ENCODE results near the gene MGLL. TPM values are rescaled to one million over a fixed set of nuclear protein-coding genes. Genes with fewer than 3 reads are reported as not detected.

Gene MGLL
- total RNA-seq, 1 experiment from 2014 or later, result 2.0 TPM

DNA sequence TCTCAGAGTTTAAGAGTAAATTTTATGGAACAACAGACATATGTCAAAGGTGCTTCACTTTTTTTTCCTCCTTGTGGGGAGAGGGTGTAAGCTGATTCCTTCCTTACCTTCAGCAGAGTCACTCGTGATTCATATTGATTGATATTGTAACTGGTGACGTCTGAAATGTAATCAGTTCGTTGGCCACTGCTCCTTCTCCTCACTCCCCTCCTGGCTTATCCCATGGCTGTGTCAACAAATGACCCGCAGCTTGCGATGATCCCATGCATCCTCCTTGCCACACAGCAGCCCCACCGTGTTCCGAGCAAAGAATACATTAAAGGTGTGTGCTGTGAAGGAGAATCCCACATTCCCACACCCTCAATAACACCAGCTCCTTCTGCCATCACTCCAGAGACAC is 7.3 kb downstream of the MGLL start:
- DNase-seq (ENCODE audit: extremely low read depth, low read depth), result no peak

DNA sequence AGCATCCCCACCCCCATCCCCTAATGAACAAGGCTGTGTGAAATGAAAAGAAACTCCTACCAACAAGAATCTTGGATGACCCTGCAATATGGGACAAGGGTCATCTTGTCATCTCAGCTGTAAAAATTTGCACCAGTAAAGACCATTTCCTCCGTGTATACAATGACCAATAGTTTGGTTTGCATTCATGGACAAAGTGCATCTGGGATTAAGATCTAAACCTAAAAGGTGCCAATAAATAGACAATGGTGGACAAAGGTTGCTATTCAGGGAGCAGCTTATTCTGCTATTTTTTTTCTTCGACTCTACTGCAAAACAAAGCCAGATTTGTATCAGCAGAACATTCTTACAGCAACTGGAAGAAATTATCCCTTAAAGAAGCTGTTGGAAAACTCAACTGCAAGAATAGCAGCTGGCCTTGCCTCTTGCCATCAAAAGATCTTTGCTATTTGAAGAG is 8.0 kb downstream of the MGLL start:
- no peak for DNase-seq (ENCODE audit: extremely low read depth, low read depth)

DNA sequence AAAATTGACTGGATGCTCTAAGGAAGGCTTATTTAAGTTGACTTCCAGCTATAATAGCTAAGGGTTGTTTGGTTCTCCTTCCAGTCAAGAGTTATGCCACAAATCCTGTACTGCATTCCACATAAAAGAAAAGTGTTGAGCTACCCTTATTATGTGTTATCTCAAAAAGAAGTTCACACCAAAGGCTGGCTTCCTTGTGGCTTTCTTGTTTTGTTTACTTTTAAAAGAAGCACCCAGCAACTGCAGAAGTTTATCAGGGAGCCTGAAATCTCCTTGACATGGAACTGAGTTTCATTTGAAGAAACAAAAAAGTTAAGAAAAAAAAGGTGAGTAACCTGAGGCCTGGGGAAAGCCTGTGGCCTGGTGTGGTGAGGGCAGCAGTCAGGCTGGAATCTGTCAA is 10.2 kb downstream of the MGLL start:
- DNase-seq (ENCODE audit: extremely low read depth, low read depth), result no peak

DNA sequence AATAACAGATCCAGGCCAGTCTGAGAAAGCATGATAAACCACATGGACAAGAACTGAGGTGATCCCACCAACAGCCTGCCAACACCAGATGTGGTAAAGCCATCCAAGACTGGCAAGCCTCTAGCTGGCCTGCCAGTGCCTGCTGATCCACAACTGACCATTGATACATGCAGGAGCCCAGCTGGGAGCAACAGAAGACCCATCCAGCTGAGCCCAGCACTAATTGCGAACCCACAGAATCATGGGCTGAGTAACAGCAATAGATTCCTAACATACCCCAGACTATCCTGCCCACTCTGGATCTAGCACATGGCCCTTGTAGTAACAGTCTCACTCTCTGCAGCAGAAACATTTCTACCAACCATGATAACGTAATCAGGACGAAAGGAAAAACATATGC is 10.6 kb downstream of the MGLL start:
- DNase-seq (ENCODE audit: extremely low read depth, low read depth), result no peak

DNA sequence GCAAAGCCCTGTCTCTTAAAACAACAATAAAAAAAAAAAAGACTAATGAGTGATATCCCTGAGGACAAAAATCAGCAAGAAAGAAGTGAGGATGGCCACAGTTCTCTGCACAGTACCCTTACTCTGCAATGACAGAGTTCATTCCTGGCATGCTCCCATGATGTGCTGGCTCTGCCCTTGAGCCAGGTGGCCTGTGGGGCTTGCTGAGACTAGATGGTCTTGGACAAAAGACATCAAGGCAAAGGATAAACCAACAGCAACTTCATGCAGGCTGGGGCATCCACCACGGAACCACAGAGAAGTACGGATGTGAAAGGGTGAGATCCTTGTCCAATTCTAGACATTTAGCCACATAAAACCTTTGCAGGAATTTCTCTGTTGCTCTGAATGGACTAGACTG is 12.7 kb downstream of the MGLL start:
- no peak for DNase-seq (ENCODE audit: extremely low read depth, low read depth)

DNA sequence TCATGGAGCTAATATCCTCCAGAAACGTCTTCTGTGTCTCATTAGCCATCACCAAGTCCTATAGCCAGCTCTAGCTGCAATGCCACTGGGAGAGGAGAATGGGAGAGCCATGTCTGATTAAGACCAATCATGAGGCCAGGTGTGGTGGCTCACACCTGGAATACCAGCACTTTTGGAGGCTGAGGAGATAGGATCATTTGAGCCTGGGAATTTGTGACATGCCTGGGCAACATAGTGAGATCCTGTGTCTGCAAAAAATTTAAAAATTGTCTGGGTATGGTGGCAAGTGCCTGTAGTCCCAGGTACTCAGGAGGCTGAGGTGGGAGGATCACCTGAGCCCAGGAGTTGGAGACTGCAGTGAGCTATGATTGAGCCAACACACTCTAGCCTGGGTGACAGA is 13.1 kb downstream of the MGLL start:
- DNase-seq (ENCODE audit: extremely low read depth, low read depth), result no peak

DNA sequence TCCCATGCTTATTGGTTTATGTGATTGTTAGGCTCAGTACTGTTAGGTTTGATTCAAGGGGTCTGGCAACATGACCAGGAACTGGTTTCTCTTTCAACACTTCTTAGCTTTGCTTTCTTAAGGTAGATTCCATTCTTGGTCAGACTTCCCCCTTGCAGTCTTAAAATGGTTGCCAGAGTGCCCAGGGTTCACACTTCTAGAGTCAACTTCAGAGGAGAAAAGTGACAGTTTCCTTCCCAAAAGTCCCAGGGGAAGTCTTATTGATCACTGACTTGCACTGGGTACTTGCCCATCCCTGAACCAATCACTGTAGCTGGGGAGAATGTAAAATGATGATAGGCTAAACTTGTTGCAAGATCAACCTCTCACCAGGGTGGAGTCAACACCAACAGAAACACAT is 14.1 kb downstream of the MGLL start:
- DNase-seq (ENCODE audit: extremely low read depth, low read depth), result no peak

DNA sequence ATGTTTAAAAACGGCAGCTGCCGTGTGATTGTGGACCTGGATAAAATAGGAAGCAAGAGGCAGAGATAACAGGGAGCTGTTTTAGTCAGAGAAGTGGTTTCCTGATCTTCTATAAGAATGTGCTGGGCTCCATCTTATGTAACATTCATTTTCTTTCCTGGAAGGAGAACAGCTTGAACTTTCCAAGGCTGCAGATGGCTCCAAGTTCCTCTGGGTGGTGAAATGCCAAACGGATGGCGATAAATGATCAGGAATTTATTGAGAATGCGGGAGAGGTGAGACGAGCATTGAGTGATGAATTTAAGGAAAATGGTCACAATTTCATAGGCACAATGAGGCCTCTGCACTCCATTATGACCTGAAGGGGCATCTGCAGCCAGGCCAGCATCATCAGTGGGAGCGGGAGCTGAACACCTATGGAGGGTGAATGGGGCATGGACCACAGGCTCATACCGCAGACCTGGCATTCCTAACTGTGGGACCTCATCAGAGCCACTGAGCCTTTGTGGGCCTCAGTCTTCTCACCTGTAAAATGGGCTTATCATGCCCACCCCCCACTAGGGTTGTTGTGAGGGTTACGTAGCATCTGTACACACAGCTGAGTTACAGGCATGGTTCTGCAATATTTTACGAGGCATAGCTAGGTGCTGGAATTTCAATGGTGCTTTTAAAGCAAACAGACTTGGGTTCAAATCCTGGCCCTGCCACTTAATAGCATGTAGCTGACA is 17.1 kb downstream of the MGLL start:
- DNase-seq (ENCODE audit: extremely low read depth, low read depth), result no peak

DNA sequence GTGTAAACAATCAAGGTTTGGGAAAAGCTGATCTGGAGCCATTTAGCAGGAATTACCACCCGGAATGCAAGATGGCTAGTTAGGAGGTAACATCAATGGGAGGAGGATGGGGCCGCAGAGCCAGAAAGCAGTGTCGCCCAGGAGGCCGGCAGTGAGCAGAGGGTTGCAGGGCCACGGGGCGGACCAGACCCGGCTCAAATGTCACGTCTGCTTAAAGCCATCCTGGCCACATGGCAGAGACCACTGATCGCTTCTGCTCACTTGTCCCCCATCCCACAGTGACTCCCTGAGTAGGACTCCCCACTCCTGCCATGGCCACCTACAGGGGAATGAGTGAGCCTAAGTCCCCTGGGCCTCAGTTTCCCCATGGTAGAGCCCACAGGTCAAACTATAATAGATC is 18.2 kb downstream of the MGLL start:
- no peak for DNase-seq (ENCODE audit: extremely low read depth, low read depth)

DNA sequence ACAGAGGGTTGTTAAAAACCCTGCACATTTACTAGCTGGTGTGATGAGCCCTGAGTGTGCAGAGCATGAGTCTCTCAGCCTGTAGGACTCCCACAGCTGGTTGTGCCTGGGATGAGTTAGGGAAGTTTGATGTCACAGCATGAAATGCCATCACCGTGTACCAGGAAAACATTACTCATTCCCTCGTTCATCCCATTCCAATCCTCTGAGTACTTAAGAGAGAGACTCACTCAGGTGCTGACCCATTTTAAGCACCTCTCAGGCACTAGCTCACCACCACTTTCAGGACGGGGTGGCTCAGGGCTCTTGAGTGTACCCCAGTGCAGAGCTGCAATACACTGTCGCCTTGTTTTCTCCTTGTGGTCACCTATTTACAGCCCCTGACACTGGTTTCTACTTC is 18.7 kb downstream of the MGLL start:
- DNase-seq (ENCODE audit: extremely low read depth, low read depth), result no peak

DNA sequence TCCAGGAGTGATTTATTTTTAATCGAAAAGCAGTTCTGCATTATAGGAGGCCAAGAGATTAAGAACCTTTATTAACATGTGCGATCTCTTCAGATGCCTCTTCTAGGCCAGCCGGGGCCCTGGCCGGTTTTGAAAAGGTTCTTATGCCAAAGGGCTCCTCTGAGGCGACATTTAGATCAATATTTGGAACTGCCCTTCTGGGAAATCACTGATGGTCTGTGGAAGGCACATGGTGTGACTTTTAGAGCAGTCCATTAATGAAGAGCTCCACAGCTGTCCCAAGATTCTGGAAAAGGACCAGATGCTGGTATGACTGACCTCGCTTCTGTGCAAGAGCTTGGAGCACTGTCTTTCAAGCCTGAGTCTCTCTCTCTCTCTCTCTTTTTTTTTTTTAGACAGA is 19.7 kb downstream of the MGLL start:
- no peak for DNase-seq (ENCODE audit: extremely low read depth, low read depth)

DNA sequence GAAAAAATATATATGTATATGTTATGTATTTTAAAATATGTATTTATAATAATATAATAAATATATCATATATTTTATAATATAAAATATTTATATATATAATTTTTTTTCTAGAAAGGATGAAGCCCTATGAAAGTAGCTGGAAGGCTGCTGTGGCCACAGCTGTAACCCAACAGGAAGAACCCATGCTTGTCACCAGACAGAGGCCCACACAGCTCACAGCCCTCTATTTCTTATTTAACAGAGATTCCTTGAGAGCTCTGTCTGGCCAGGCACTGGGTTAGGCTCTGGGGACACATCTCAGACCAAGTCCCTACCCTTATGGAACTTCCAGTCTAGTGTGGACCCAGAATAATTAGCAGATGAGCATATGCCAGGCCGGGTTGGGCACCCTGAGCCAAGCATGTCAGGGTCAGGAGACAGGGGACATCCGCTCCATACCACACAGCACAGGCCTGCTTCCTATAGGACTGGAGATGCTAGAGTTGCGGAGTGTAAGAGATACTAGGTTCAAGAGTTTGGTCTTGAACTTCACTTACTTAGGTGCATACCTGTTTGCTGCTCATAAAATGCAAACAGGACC is 20.5 kb downstream of the MGLL start:
- DNase-seq (ENCODE audit: extremely low read depth, low read depth), result no peak

DNA sequence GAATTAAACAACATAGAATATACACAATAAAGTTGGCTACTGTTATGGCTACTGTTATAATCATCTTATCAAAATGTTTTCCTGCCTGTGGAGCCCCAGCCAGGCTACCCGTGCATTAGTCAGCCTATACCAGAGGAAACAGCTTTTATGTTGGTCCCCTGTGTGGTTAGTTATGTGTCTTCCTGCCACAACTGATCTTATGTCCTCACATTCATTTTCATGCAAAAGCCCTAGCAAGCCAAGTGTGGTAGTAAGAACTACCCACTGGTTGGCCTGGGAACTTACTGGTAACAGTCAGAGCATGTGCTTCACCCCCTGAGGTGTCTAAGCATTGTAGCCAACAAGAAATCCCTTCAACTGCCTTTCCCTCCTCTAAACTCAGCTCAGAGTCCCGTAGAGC is 21.8 kb downstream of the MGLL start:
- no peak for DNase-seq (ENCODE audit: extremely low read depth, low read depth)

DNA sequence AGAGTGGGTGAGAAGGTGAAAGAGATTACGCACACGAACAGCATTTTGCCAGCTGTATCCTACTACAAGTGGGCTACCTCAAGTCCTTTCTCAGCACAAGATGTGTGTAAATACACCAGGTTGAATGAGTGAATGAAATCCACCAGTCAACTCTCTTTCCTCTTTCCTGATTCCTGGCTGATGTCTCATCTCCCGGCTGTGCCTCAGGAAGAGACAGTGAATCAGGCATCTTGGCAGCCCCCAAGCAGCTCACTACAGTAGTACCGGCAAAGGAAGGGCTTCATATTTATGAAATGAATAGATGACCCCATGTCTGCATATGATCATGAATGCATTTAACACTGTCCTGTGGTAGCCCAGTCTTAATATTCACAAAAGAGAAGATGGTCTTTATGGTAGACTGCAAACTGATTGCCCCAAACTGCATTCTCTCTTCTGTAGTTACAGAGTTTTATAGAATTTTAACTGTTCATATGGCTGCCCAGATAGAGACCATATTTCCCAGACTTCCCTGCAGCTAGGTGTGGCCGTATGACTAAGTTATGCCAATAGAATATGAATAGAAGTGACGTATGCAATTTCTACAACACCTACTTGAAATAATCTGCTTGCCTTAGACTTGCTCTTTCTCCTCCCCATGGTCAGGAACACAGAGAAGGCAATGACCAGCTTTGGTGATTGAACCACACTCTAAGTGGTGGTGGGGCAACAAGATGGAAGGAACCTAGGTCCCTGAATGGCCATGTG is 22.7 kb downstream of the MGLL start:
- no peak for DNase-seq (ENCODE audit: extremely low read depth, low read depth)

DNA sequence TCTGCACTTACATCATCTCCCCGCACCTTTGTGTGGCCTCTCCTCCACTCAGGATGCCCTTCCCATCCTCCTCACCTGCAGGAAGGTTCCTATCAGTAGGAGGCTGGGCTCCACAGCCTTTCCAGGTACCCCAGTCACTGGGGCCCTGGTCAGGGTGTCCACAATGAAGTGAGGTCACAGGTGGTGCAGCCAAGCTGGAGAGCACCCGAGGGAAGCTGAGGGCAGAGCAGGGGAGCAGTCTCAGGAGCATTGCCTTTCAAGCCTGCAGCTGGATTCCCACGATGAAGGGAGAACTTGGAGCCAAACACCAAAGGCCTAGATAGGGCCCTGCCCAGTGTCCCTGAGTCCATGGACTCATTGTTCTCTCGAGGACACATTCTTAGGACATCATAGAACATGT is 23.6 kb downstream of the MGLL start:
- no peak for DNase-seq (ENCODE audit: extremely low read depth, low read depth)

DNA sequence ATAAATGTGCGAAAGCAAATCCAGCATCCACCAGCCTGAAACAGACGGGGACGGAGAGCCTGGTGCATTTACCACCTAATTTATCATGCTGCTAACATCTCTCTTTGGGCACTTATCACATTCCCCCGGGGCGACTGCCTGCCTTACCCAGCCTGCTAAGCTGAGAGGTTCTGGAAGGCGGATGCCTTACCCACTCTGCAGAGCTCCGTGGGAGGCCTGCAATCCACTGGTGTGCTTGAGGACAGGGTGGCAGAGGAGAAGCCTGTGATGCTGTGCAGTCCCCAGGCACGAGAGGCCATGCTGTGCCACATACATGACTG is 25.5 kb downstream of the MGLL start:
- no peak for DNase-seq (ENCODE audit: extremely low read depth, low read depth)

DNA sequence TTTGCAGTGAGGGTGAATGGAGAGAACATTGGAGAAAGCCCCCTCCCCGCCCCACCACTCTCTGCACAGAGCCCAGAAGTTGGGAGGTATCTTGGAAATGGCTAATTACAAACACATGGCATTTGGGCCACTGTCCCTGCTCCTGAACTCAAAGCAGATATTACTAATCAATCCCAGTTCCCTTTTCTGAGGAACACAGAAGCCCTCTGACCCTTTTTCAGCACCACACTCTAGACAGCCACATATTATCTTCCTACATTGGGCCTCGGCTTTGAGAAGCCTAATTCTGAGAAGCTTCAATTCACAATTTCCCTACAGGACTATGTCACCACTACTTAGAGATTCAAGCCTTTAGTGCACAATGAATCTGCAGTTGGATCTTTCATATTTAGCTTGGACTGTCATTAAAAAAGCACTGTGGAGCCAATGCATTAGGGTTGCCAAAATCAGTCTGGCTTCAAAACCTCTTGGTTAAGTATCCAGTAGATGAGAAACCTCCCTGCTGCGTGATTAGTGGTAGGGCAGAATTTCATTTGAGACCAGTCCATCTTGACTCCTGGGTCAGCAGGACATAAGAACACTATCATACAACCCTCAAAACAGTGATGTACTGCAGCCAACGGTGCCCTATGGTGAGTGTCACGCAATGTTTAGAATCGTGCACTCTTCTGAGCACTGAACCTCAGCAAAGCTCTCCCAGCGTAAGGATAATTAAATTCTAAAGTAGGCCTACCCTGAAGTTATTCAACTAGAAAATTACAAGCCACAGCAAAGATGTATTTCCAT is 26.1 kb downstream of the MGLL start:
- no peak for DNase-seq (ENCODE audit: extremely low read depth, low read depth)

DNA sequence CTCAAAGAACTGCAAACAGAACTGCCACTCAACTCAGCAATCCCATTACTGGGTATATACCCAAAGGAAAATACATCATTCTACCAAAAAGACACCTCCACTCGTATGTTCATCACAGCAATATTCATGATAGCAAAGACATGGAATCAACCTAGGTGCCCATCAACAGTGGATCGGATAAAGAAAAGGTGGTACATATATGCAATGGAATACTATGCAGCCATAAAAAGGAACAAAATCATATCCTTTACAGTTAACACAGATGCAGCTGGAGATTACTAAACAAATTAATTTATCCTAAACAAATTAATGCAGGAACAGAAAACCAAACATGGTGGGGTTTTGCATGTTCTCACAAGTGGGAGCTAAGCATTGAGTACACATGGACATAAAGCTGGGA is 27.3 kb downstream of the MGLL start:
- no peak for DNase-seq (ENCODE audit: extremely low read depth, low read depth)

DNA sequence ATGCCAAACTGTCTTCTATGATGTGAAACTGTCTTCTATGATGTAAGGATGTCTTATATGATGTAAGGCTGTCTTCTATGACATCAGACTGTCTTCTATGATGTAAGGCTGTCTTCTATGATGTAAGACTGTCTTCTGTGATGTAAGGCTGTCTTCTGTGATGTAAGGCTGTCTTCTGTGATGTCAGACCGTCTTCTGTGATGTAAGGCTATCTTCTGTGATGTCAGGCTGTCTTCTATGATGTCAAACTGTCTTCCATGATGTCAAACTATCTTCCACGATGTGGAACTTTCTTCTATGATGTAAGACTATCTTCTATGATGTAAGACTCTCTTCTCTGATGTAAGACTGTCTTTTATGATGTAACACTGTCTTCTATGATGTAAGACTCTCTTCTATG is 27.9 kb downstream of the MGLL start:
- DNase-seq (ENCODE audit: extremely low read depth, low read depth), result no peak

DNA sequence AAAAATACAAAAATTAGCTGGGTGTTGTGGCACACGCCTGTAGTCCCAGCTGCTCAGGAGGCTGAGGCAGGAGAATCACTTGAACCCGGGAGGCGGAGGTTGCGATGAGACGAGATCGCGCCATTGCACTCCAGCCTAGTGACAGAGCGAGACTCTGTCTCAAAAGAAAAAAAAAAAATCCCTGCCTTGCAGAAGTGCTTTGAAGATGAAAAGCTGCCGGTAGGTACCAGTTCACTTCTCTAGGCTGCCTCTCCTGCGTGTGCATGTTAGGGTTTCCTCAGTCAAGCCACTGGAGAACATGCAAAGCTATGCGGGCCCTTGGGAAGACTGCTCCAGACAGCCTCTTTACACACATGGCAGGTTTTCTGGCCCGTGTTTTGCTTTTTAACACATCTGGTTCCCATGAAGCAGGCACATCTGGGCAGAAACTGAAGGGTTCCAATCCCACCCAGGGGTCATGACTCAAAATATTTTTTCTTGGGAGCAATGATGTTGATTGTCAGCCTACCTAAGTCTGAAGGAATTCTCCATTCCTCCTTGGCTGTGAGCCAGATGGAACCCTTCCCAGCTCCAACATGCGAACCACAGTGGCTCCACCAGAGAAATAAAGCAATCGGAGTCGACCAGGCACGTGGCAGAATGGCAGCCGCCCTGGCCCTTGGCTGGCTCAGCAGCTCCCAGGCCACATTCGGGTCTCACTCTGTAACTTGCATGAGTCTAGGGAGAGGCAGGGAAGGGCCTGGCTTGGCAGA is 29.6 kb downstream of the MGLL start:
- no peak for DNase-seq (ENCODE audit: extremely low read depth, low read depth)
